Measurements from ENCODE around the gene GLYATL1.
"Not testable (repeated sequence)": the region's sequence is repeated elsewhere in the genome, so short reads cannot be mapped to it uniquely, and the experiment has no call there.

GLYATL1 gene

GRCh38 chr11:58998480-58999290 lies 59.4 kb downstream of the GLYATL1 start:
- DNase-seq (ENCODE audit: low spot score), result no peak

GRCh38 chr11:58999291-58999680 lies 60.0 kb downstream of the GLYATL1 start:
- DNase-seq (ENCODE audit: low spot score), result no peak

GRCh38 chr11:59000003-59000402 lies 60.7 kb downstream of the GLYATL1 start:
- no peak for DNase-seq (ENCODE audit: low spot score)

GRCh38 chr11:59002006-59002405 lies 62.7 kb downstream of the GLYATL1 start:
- DNase-seq (ENCODE audit: low spot score), result not testable (repeated sequence)
